IMR-90 (cell line): Measurements from ENCODE around the gene PRKD1. TPM values are rescaled to one million over a fixed set of nuclear protein-coding genes. Genes with fewer than 3 reads are reported as not detected.

ENCODE experiments used
- ATAC-seq: fragments of 200-7000 bp; cut with Tn5 transposase; 2 replicates; pipeline ENCODE4 v1.9.1; 2020; ENCODE audit warnings: low read depth, mild to moderate bottlenecking, moderate library complexity
- BruUV-seq: library from RNA; stranded (reverse); fragments of 400-500 nt; replicated peaks from 2 replicates; lab custom pipeline; 2021; lab: Mats Ljungman, UMichigan
- CTCF ChIA-PET: fragments of 300-600 bp; formaldehyde crosslinking; extraction: SDS; loops from one replicate; lab custom pipeline; 2021; ENCODE audit warnings: antibody characterized with exemption; lab: Yijun Ruan, JAX
- POLR2A ChIA-PET: fragments of 300-600 bp; sonication (Branson Sonifier 250); formaldehyde crosslinking; loops from one replicate; lab custom pipeline; 2022; ENCODE audit warnings: antibody characterized with exemption; ENCODE audit not compliant: unreplicated experiment; lab: Charles Lee
- DNase-seq: peaks from one replicate; pipeline ENCODE4 v3.0.0; 2013
- H2AFZ ChIP-seq: replicated peaks from 2 replicates; pipeline ENCODE3; 2013; ENCODE audit warnings: low read length, mild to moderate bottlenecking; ENCODE audit not compliant: poor library complexity
- H2AK5ac ChIP-seq: 2 replicates; pipeline ENCODE4 v1.6.1; 2013; ENCODE audit warnings: low read depth, low read length, inconsistent platforms
- H2AK9ac ChIP-seq: replicated peaks from 2 replicates; pipeline ENCODE3; 2013; ENCODE audit warnings: mild to moderate bottlenecking, low read depth, low read length, moderate library complexity; ENCODE audit not compliant: poor library complexity
- H2BK120ac ChIP-seq: 2 replicates; pipeline ENCODE4 v1.6.1; 2013; ENCODE audit warnings: low read depth, low read length, inconsistent platforms
- H2BK15ac ChIP-seq: 3 replicates; pipeline ENCODE4 v1.6.1; 2013; ENCODE audit warnings: low read depth, low read length, inconsistent platforms
- H2BK20ac ChIP-seq: 2 replicates; pipeline ENCODE4 v1.6.1; 2013; ENCODE audit warnings: low read depth, mild to moderate bottlenecking, inconsistent platforms, low read length, moderate library complexity
- H2BK5ac ChIP-seq: 2 replicates; pipeline ENCODE4 v1.6.1; 2013; ENCODE audit warnings: mild to moderate bottlenecking, low read depth, low read length, inconsistent platforms; ENCODE audit not compliant: poor library complexity, severe bottlenecking
- H3K14ac ChIP-seq: replicated peaks from 2 replicates; pipeline ENCODE4 v1.6.1; 2013; ENCODE audit warnings: low read depth, low read length, inconsistent platforms
- H3K18ac ChIP-seq: 2 replicates; pipeline ENCODE4 v1.6.1; 2013; ENCODE audit warnings: low read depth, low read length, control low read depth
- H3K23ac ChIP-seq: 2 replicates; pipeline ENCODE4 v1.6.1; 2013; ENCODE audit warnings: low read depth, low read length, inconsistent platforms
- H3K27ac ChIP-seq: 2 replicates; pipeline ENCODE4 v1.5.1; 2013; ENCODE audit warnings: mild to moderate bottlenecking, control low read depth, low read length; ENCODE audit not compliant: insufficient read depth
- H3K27me3 ChIP-seq: 2 replicates; pipeline ENCODE4 v1.6.1; 2013; ENCODE audit warnings: low read length; ENCODE audit not compliant: control insufficient read depth, insufficient read depth
- H3K36me3 ChIP-seq: 2 replicates; pipeline ENCODE4 v1.6.1; 2013; ENCODE audit warnings: low read length, mixed read lengths; ENCODE audit not compliant: control insufficient read depth, insufficient read depth
- H3K4ac ChIP-seq: 2 replicates; pipeline ENCODE4 v1.6.1; 2013; ENCODE audit warnings: low read depth, low read length, inconsistent platforms
- H3K4me1 ChIP-seq: 2 replicates; pipeline ENCODE4 v1.6.1; 2013; ENCODE audit warnings: low read length, mixed read lengths; ENCODE audit not compliant: control insufficient read depth, insufficient read depth
- H3K4me2 ChIP-seq: 2 replicates; pipeline ENCODE4 v1.6.1; 2013; ENCODE audit warnings: low read depth, mild to moderate bottlenecking, control low read depth, low read length, moderate library complexity
- H3K4me3 ChIP-seq: 2 replicates; pipeline ENCODE4 v1.5.1; 2013; ENCODE audit warnings: low read depth, mild to moderate bottlenecking, control low read depth, low read length, moderate library complexity; ENCODE audit not compliant: insufficient read depth
- H3K56ac ChIP-seq: 2 replicates; pipeline ENCODE4 v1.6.1; 2013; ENCODE audit warnings: low read length, inconsistent platforms; ENCODE audit not compliant: insufficient read depth; ENCODE audit errors: extremely low read depth
- H3K79me1 ChIP-seq, 2 experiments: 2 replicates each; pipeline ENCODE4 v1.6.1; 2013; ENCODE audit warnings: low read length in 2 of 2, inconsistent platforms in 1 of 2, low read depth in 1 of 2
- H3K9ac ChIP-seq: 2 replicates; pipeline ENCODE4 v1.6.1; 2013; ENCODE audit warnings: low read depth, low read length, control low read depth
- H3K9me1 ChIP-seq: 2 replicates; pipeline ENCODE4 v1.6.1; 2013; ENCODE audit warnings: low read length, inconsistent platforms; ENCODE audit not compliant: insufficient read depth
- H3K9me3 ChIP-seq: 2 replicates; pipeline ENCODE4 v1.6.1; 2013; ENCODE audit warnings: low read length; ENCODE audit not compliant: control insufficient read depth, insufficient read depth
- H4K20me1 ChIP-seq: 2 replicates; pipeline ENCODE4 v1.6.1; 2013; ENCODE audit warnings: low read length, inconsistent platforms; ENCODE audit not compliant: insufficient read depth
- H4K5ac ChIP-seq: 2 replicates; pipeline ENCODE4 v1.6.1; 2013; ENCODE audit warnings: mild to moderate bottlenecking, low read depth, low read length, control low read depth
- H4K8ac ChIP-seq, 2 experiments: 2 replicates each; pipeline ENCODE4 v1.6.1; 2013; ENCODE audit warnings: low read depth in 2 of 2, low read length in 2 of 2, control low read depth in 1 of 2, inconsistent platforms in 1 of 2
- H4K91ac ChIP-seq: 2 replicates; pipeline ENCODE4 v1.6.1; 2013; ENCODE audit warnings: low read depth, low read length, inconsistent platforms; ENCODE audit not compliant: insufficient read depth
- BHLHE40 ChIP-seq: fragments of 150-350 bp; IDR thresholded peaks from 2 replicates; pipeline ENCODE4 v1.6.1; 2016; ENCODE audit warnings: mild to moderate bottlenecking, low read depth, low read length
- CEBPB ChIP-seq: IDR thresholded peaks from 2 replicates; pipeline ENCODE4 v1.6.1; 2012; ENCODE audit warnings: low read depth, low read length, improper control_type of control experiment
- CHD1 ChIP-seq: IDR thresholded peaks from 2 replicates; pipeline ENCODE4 v1.6.1; 2012; ENCODE audit warnings: low read depth, low read length, improper control_type of control experiment
- FOS ChIP-seq: fragments of 150-350 bp; IDR thresholded peaks from 2 replicates; pipeline ENCODE4 v1.6.1; 2016; ENCODE audit warnings: low read depth, low read length
- MAFK ChIP-seq: IDR thresholded peaks from 2 replicates; pipeline ENCODE4 v1.6.1; 2012; ENCODE audit warnings: low read depth, low read length, improper control_type of control experiment
- MAZ ChIP-seq: IDR thresholded peaks from 2 replicates; pipeline ENCODE4 v1.6.1; 2012; ENCODE audit warnings: low read depth, mild to moderate bottlenecking, low read length, improper control_type of control experiment, moderate library complexity, borderline replicate concordance
- MXI1 ChIP-seq: IDR thresholded peaks from 2 replicates; pipeline ENCODE4 v1.6.1; 2012; ENCODE audit warnings: low read depth, mild to moderate bottlenecking, low read length, moderate library complexity, borderline replicate concordance
- NFE2L2 ChIP-seq: fragments of 150-350 bp; IDR thresholded peaks from 2 replicates; pipeline ENCODE4 v1.6.1; 2016; ENCODE audit warnings: low read depth, mild to moderate bottlenecking, low read length
- POLR2A ChIP-seq: IDR thresholded peaks from 2 replicates; pipeline ENCODE4 v1.6.1; 2012; ENCODE audit warnings: mild to moderate bottlenecking, low read depth, low read length
- RAD21 ChIP-seq: IDR thresholded peaks from 2 replicates; pipeline ENCODE4 v1.6.1; 2012; ENCODE audit warnings: low read length, improper control_type of control experiment
- RCOR1 ChIP-seq: IDR thresholded peaks from 2 replicates; pipeline ENCODE4 v1.6.1; 2012; ENCODE audit warnings: mild to moderate bottlenecking, low read length, improper control_type of control experiment; ENCODE audit not compliant: insufficient replicate concordance
- RFX5 ChIP-seq: IDR thresholded peaks from 2 replicates; pipeline ENCODE4 v1.8.0; 2012; ENCODE audit warnings: low read depth, mild to moderate bottlenecking, low read length, moderate library complexity
- SMC3 ChIP-seq: fragments of 150-350 bp; IDR thresholded peaks from 2 replicates; pipeline ENCODE4 v1.6.1; 2016; ENCODE audit warnings: low read depth, mild to moderate bottlenecking, antibody characterized with exemption, low read length, moderate library complexity
- WGBS, 2 experiments: methylation state at CpG; one replicate each; pipeline versions ENCODE4 v1.1.5 to v1.1.7; 2013; ENCODE audit warnings: missing lambda C conversion rate in 2 of 2; ENCODE audit not compliant: insufficient read length in 1 of 2; ENCODE audit errors: extremely low coverage in 2 of 2; 5-methylcytosine and 5-hydroxymethylcytosine counted together
- dilution Hi-C: fragments of 300-500 bp; cut with HindIII; formaldehyde crosslinking; loops from one replicate; pipeline ENCODE4 v1.14.3; 2018; ENCODE audit warnings: low sequenced_read_pairs; ENCODE audit not compliant: unreplicated experiment
- in situ Hi-C: fragments of 300-500 bp; cut with MboI; formaldehyde crosslinking; loops from 3 replicates; pipeline ENCODE4 v1.14.3; 2019; ENCODE audit warnings: low sequenced_read_pairs, inconsistent platforms, mixed read lengths
- intact Hi-C: fragments of 100-400 bp; cut with micrococcal nuclease; formaldehyde crosslinking; loops from 2 replicates; pipeline ENCODE4 v1.10.0; 2022
- polyA plus RNA-seq, 3 experiments: library from polyadenylated mRNA; depleted of rRNA; stranded (reverse); fragments of >200 nt; gene quantifications; 2 replicates each; pipeline ENCODE4 v1.2.3, GENCODE V29; 2012; ENCODE audit warnings: low replicate concordance in 1 of 3
- total RNA-seq: library from RNA; depleted of rRNA; stranded (reverse); fragments of >200 nt; gene quantifications from 2 replicates; pipeline ENCODE4 v1.2.3, GENCODE V29; 2012
- TF ChIP-seq, protein P1 (sequence below): conservative IDR thresholded peaks from 2 replicates; pipeline ENCODE4 v1.5.1; 2012; ENCODE audit warnings: mild to moderate bottlenecking, low read depth, low read length, improper control_type of control experiment
- TF ChIP-seq, protein P2 (sequence below): fragments of 150-350 bp; IDR thresholded peaks from 2 replicates; pipeline ENCODE4 v1.6.1; 2016; ENCODE audit warnings: low read depth, mild to moderate bottlenecking, low read length, moderate library complexity, borderline replicate concordance
- TF ChIP-seq, protein P3 (sequence below): fragments of 150-350 bp; IDR thresholded peaks from 2 replicates; pipeline ENCODE4 v1.6.1; 2017; ENCODE audit warnings: mild to moderate bottlenecking, antibody characterized with exemption, low read length, low read depth

Gene PRKD1
- total and polyA plus RNA-seq, 2 of the 4 experiments (the other 2 are of a cell fraction), result 12.9 to 14.2 TPM

DNA sequence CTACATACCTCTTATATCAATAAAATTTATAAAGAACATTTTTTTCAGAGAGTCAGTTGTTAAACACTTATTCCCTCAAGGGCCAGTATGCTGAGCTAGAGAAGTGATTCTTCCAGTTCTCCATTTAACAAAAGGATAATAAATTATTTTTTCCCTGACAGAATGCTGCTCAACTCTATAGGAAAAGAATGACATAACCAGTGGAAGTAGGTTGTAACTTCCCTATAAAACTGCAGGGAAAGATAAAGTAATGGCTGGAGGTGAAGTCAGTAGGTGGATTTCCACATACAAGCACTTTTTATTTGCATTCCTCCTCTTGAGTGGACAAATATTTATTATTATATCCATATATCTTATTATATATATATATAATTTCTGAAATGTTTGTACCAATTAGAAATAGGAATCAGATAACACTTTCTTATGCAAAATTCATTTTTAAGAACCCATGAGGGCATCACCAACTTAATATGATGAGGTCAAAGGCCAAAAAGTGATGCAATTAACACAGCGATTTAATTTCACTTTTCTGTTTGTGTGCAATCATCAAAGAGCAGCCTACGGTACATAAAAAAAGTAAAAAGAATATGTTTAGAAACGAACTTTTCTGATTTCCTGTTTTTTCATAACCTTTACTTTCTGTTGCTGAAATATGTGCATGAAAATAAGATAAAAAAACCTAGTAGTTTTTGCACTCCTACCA lies 175.3 kb downstream of the PRKD1 start:
- no peak overlapping the region for H3K4me2 ChIP-seq
- H3K56ac ChIP-seq, result no peak overlapping the region
- no peak overlapping the region for H2AK9ac ChIP-seq
- no peak overlapping the region for H2BK5ac ChIP-seq
- no TSS peak for BruUV-seq
- no peak overlapping the region for H3K4me3 ChIP-seq
- dilution Hi-C loops, result no loop called here
- H2BK120ac ChIP-seq, result no peak overlapping the region
- DNase-seq (no peak), ATAC-seq (no peak)
- no peak overlapping the region for H4K8ac ChIP-seq
- WGBS, 2 experiments, result no CpG with 5 or more reads among the region's 3 CpGs
- POLR2A ChIA-PET, result no interaction called here
- no peak overlapping the region for H4K5ac ChIP-seq
- no peak for TF ChIP-seq RAD21
- TF ChIP-seq CEBPB, result no peak
- TF ChIP-seq MXI1, result no peak
- TF ChIP-seq, protein P1, sequence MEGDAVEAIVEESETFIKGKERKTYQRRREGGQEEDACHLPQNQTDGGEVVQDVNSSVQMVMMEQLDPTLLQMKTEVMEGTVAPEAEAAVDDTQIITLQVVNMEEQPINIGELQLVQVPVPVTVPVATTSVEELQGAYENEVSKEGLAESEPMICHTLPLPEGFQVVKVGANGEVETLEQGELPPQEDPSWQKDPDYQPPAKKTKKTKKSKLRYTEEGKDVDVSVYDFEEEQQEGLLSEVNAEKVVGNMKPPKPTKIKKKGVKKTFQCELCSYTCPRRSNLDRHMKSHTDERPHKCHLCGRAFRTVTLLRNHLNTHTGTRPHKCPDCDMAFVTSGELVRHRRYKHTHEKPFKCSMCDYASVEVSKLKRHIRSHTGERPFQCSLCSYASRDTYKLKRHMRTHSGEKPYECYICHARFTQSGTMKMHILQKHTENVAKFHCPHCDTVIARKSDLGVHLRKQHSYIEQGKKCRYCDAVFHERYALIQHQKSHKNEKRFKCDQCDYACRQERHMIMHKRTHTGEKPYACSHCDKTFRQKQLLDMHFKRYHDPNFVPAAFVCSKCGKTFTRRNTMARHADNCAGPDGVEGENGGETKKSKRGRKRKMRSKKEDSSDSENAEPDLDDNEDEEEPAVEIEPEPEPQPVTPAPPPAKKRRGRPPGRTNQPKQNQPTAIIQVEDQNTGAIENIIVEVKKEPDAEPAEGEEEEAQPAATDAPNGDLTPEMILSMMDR, result no peak
- no peak for TF ChIP-seq SMC3
- TF ChIP-seq, protein P2, sequence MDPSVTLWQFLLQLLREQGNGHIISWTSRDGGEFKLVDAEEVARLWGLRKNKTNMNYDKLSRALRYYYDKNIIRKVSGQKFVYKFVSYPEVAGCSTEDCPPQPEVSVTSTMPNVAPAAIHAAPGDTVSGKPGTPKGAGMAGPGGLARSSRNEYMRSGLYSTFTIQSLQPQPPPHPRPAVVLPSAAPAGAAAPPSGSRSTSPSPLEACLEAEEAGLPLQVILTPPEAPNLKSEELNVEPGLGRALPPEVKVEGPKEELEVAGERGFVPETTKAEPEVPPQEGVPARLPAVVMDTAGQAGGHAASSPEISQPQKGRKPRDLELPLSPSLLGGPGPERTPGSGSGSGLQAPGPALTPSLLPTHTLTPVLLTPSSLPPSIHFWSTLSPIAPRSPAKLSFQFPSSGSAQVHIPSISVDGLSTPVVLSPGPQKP, result no peak
- TF ChIP-seq NFE2L2, result no peak
- no peak for TF ChIP-seq FOS
- TF ChIP-seq BHLHE40, result no peak
- TF ChIP-seq RFX5, result no peak
- TF ChIP-seq, protein P3, sequence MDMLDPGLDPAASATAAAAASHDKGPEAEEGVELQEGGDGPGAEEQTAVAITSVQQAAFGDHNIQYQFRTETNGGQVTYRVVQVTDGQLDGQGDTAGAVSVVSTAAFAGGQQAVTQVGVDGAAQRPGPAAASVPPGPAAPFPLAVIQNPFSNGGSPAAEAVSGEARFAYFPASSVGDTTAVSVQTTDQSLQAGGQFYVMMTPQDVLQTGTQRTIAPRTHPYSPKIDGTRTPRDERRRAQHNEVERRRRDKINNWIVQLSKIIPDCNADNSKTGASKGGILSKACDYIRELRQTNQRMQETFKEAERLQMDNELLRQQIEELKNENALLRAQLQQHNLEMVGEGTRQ, result no peak
- TF ChIP-seq MAFK, result no peak
- TF ChIP-seq CHD1, result no peak
- TF ChIP-seq RCOR1, result no peak
- no peak for TF ChIP-seq POLR2A
- no peak for TF ChIP-seq MAZ
- peaks cover 3% of the 10 kb centered on the region; the same call in 1 of the 2 replicates for H4K20me1 ChIP-seq
- H2BK15ac ChIP-seq, result no peak overlapping the region
- no peak overlapping the region for H3K14ac ChIP-seq
- H3K27me3 ChIP-seq, result no peaks in the 10 kb centered on the region
- intact Hi-C loops, result no loop called here
- no peak overlapping the region for H3K4ac ChIP-seq
- CTCF ChIA-PET, result no interaction called here
- H3K18ac ChIP-seq, result no peak overlapping the region
- H2AK5ac ChIP-seq, result no peak overlapping the region
- H3K9ac ChIP-seq, result no peak overlapping the region
- peaks cover 17 to 21% of the 10 kb centered on the region in 2 experiments for H3K79me1 ChIP-seq
- H3K9me3 ChIP-seq, result no peaks in the 10 kb centered on the region
- no peaks in the 10 kb centered on the region for H3K36me3 ChIP-seq
- no peak overlapping the region for H4K91ac ChIP-seq
- in situ Hi-C loops, result no loop called here
- peaks cover 11% of the 10 kb centered on the region for H3K9me1 ChIP-seq
- no peak overlapping the region for H3K27ac ChIP-seq
- H2AFZ ChIP-seq, result no peak overlapping the region
- no peak overlapping the region for H2BK20ac ChIP-seq
- H3K4me1 ChIP-seq, result peaks cover 9% of the 10 kb centered on the region
- H3K23ac ChIP-seq, result no peak overlapping the region
